ENCODE measurements around the gene KLHL12. TPM values are rescaled to one million over a fixed set of nuclear protein-coding genes. Genes with fewer than 3 reads are reported as not detected.

The KLHL12 gene
- total RNA-seq, result 18.6 and 21.6 TPM in 2 replicates

GRCh38 chr1:202926581-202927491 lies at the start of gene KLHL12:
Gene KLHL12, minus strand, starts transcription at chr1:202927234. Its CDS starts 2,072 bp downstream, at chr1:202925162.

GRCh38 chr1:202957733-202958543 lies 30.9 kb upstream of the KLHL12 start, which contains the start of gene ADIPOR1:
Gene ADIPOR1, minus strand, starts transcription at chr1:202958312. Its CDS starts 7,242 bp downstream, at chr1:202951070.

GRCh38 chr1:202888531-202889360 lies 38.3 kb downstream of the KLHL12 start, which contains the start of gene RABIF:
Gene RABIF, minus strand, starts transcription at chr1:202889149. Its CDS starts 51 bp downstream, at chr1:202889098.

Other genes starting within 250 kb of the KLHL12 start
- not detected in 2 replicates for gene SYT2, start 216.8 kb downstream of the KLHL12 start, total RNA-seq
- 48.2 and 93.4 TPM in 2 replicates for gene KDM5B, start 118.8 kb downstream of the KLHL12 start, total RNA-seq
- gene PCAT6, start 116.3 kb downstream of the KLHL12 start, total RNA-seq, result 0.65 and 2.4 TPM in 2 replicates
- 4.2 and 5.9 TPM in 2 replicates for gene RABIF, start 38.1 kb downstream of the KLHL12 start, total RNA-seq
- gene ADIPOR1, start 31.1 kb upstream of the KLHL12 start, total RNA-seq, result 60.5 and 64.0 TPM in 2 replicates
- 26.9 and 36.4 TPM in 2 replicates for gene CYB5R1, start 40.0 kb upstream of the KLHL12 start, total RNA-seq
- 48.2 and 71.4 TPM in 2 replicates for gene TMEM183A, start 80.1 kb upstream of the KLHL12 start, total RNA-seq
- 0.65 and 12.5 TPM in 2 replicates for gene PPFIA4, start 99.3 kb upstream of the KLHL12 start, total RNA-seq
- gene MYOG, start 158.8 kb upstream of the KLHL12 start, total RNA-seq, result 22.8 TPM in 1 of 2 replicates, not detected in the other
- 0.48 and 0.52 TPM in 2 replicates for gene ADORA1, start 200.5 kb upstream of the KLHL12 start, total RNA-seq
- 8.5 TPM in 1 of 2 replicates, not detected in the other for gene MYBPH, start 248.6 kb upstream of the KLHL12 start, total RNA-seq

Measured in epithelial cell of alveolus of lung (primary cell).